Neuron (in vitro differentiated cells): ENCODE measurements around the gene CEP41.

Experiments
- H2AFZ ChIP-seq: one replicate; pipeline ENCODE4 v1.6.1; 2013; ENCODE audit warnings: low read depth, mild to moderate bottlenecking, inconsistent platforms, low read length, moderate library complexity
- H3K27me3 ChIP-seq: one replicate; pipeline ENCODE4 v1.6.1; 2013; ENCODE audit warnings: low read length; ENCODE audit not compliant: insufficient read depth
- H3K36me3 ChIP-seq: one replicate; pipeline ENCODE4 v1.6.1; 2013; ENCODE audit warnings: low read length; ENCODE audit not compliant: insufficient read depth
- H3K4me1 ChIP-seq: one replicate; pipeline ENCODE4 v1.6.1; 2013; ENCODE audit warnings: low read length; ENCODE audit not compliant: insufficient read depth
- H3K4me3 ChIP-seq: 2 replicates; pipeline ENCODE4 v1.5.1; 2013; ENCODE audit warnings: mild to moderate bottlenecking, low read length, moderate library complexity
- H3K9me3 ChIP-seq: one replicate; pipeline ENCODE4 v1.6.1; 2013; ENCODE audit warnings: low read length

Gene CEP41

GRCh38 chr7:130365511-130366441, 75.0 kb downstream of the CEP41 start:
- Histone ChIP-seq H3K27me3 (no peaks in the 10 kb centered on the region), H3K36me3 (no peaks in the 10 kb centered on the region), H3K4me1 (peaks cover 10% of the 10 kb centered on the region), H2AFZ (no peak overlapping the region), H3K9me3 (peaks cover 4% of the 10 kb centered on the region), H3K4me3 (no peak overlapping the region)

GRCh38 chr7:130365088-130365487, 75.7 kb downstream of the CEP41 start:
- Histone ChIP-seq H3K4me1 (peaks cover 10% of the 10 kb centered on the region), H3K9me3 (peaks cover 4% of the 10 kb centered on the region), H3K36me3 (no peaks in the 10 kb centered on the region), H2AFZ (no peak overlapping the region), H3K4me3 (no peak overlapping the region), H3K27me3 (no peaks in the 10 kb centered on the region)

GRCh38 chr7:130364451-130364850, 76.4 kb downstream of the CEP41 start:
- no peaks in the 10 kb centered on the region for H3K27me3 ChIP-seq
- no peaks in the 10 kb centered on the region for H3K36me3 ChIP-seq
- H3K4me1 ChIP-seq: peaks cover 10% of the 10 kb centered on the region
- H2AFZ ChIP-seq: no peak overlapping the region
- H3K9me3 ChIP-seq: peaks cover 4% of the 10 kb centered on the region
- no peak overlapping the region for H3K4me3 ChIP-seq

- Histone ChIP-seq H2AFZ (no peak overlapping the region), H3K4me3 (no peak overlapping the region), H3K27me3 (no peaks in the 10 kb centered on the region), H3K36me3 (no peaks in the 10 kb centered on the region), H3K4me1 (peaks cover 10% of the 10 kb centered on the region), H3K9me3 (peaks cover 6% of the 10 kb centered on the region)
Measured at GRCh38 chr7:130363026-130363847, 77.6 kb downstream of the CEP41 start.

GRCh38 chr7:130362251-130362816, 78.5 kb downstream of the CEP41 start:
- Histone ChIP-seq H2AFZ (no peak overlapping the region), H3K36me3 (no peaks in the 10 kb centered on the region), H3K4me1 (peaks cover 10% of the 10 kb centered on the region), H3K9me3 (peaks cover 6% of the 10 kb centered on the region), H3K27me3 (no peaks in the 10 kb centered on the region), H3K4me3 (no peak overlapping the region)

GRCh38 chr7:130361681-130362080, 79.1 kb downstream of the CEP41 start:
- Histone ChIP-seq H3K27me3 (no peaks in the 10 kb centered on the region), H3K4me1 (peaks cover 13% of the 10 kb centered on the region), H2AFZ (no peak overlapping the region), H3K36me3 (no peaks in the 10 kb centered on the region), H3K4me3 (no peak overlapping the region), H3K9me3 (peaks cover 6% of the 10 kb centered on the region)

GRCh38 chr7:130360518-130360917, 80.3 kb downstream of the CEP41 start:
- Histone ChIP-seq H3K4me3 (no peak overlapping the region), H3K36me3 (no peaks in the 10 kb centered on the region), H2AFZ (no peak overlapping the region), H3K4me1 (peaks cover 19% of the 10 kb centered on the region), H3K27me3 (no peaks in the 10 kb centered on the region), H3K9me3 (peaks cover 6% of the 10 kb centered on the region)

GRCh38 chr7:130359276-130359857, 81.4 kb downstream of the CEP41 start:
- Histone ChIP-seq H3K4me1 (peaks cover 15% of the 10 kb centered on the region), H3K27me3 (no peaks in the 10 kb centered on the region), H2AFZ (no peak overlapping the region), H3K36me3 (no peaks in the 10 kb centered on the region), H3K4me3 (no peak overlapping the region), H3K9me3 (peaks cover 6% of the 10 kb centered on the region)

- no peaks in the 10 kb centered on the region for H3K27me3 ChIP-seq
- H3K36me3 ChIP-seq: no peaks in the 10 kb centered on the region
- no peak overlapping the region for H2AFZ ChIP-seq
- H3K9me3 ChIP-seq: peaks cover 6% of the 10 kb centered on the region
- H3K4me3 ChIP-seq: no peak overlapping the region
- peaks cover 20% of the 10 kb centered on the region for H3K4me1 ChIP-seq
Measured at GRCh38 chr7:130358471-130358870, 82.3 kb downstream of the CEP41 start.

GRCh38 chr7:130356876-130357611, 83.8 kb downstream of the CEP41 start:
- Histone ChIP-seq H3K4me1 (peaks cover 34% of the 10 kb centered on the region), H2AFZ (peak overlapping the region; percentile 71), H3K4me3 (no peak overlapping the region), H3K36me3 (no peaks in the 10 kb centered on the region), H3K9me3 (peaks cover 6% of the 10 kb centered on the region), H3K27me3 (no peaks in the 10 kb centered on the region)

- Histone ChIP-seq H3K4me3 (no peak overlapping the region), H3K4me1 (peaks cover 41% of the 10 kb centered on the region)
Measured at GRCh38 chr7:130356121-130356875, 84.5 kb downstream of the CEP41 start.

GRCh38 chr7:130353196-130353595, 87.6 kb downstream of the CEP41 start:
- Histone ChIP-seq H3K4me3 (no peak overlapping the region), H3K9me3 (no peaks in the 10 kb centered on the region), H2AFZ (no peak overlapping the region), H3K27me3 (no peaks in the 10 kb centered on the region), H3K36me3 (no peaks in the 10 kb centered on the region), H3K4me1 (peaks cover 59% of the 10 kb centered on the region)

More at GRCh38 chr7:130356121-130356875, 84.5 kb downstream of the CEP41 start:
- H3K9me3 ChIP-seq: peaks cover 3% of the 10 kb centered on the region
- H2AFZ ChIP-seq: peak overlapping the region; percentile 71
- H3K27me3 ChIP-seq: no peaks in the 10 kb centered on the region
- no peaks in the 10 kb centered on the region for H3K36me3 ChIP-seq
